K562 (cell line): ENCODE results near the gene NAT10. TPM values are rescaled to one million over a fixed set of nuclear protein-coding genes. Genes with fewer than 3 reads are reported as not detected.

Experiments
- FOXK2 ChIP-seq, 2 experiments: fragments of 450-650 bp; IDR thresholded peaks in 1 of 2; conservative IDR thresholded peaks in 1 of 2; 2 replicates each; pipeline ENCODE4 v1.6.1; 2016; ENCODE audit warnings: low read depth in 2 of 2, mild to moderate bottlenecking in 1 of 2
- MCM7 ChIP-seq, 2 experiments: fragments of 450-650 bp; IDR thresholded peaks; 2 replicates each; pipeline ENCODE4 v1.6.1; 2016 to 2018
- MEIS2 ChIP-seq: fragments of 450-650 bp; IDR thresholded peaks from 2 replicates; pipeline ENCODE4 v1.6.1; 2014; ENCODE audit warnings: mild to moderate bottlenecking; ENCODE audit not compliant: partially characterized antibody
- RBBP5 ChIP-seq: fragments of 200-600 bp; sonication (generic); IDR thresholded peaks from 2 replicates; pipeline ENCODE4 v1.6.1; 2012; ENCODE audit warnings: borderline replicate concordance, mild to moderate bottlenecking, low read length, control low read depth, inconsistent platforms; ENCODE audit not compliant: insufficient read depth, poor library complexity, severe bottlenecking
- SMAD4 ChIP-seq: fragments of 250-450 bp; sonication (Bioruptor Pico); conservative IDR thresholded peaks from 2 replicates; pipeline ENCODE4 v1.8.0; 2021; ENCODE audit warnings: inconsistent platforms, mild to moderate bottlenecking, moderate library complexity
- XRCC4 ChIP-seq: IDR thresholded peaks from one replicate; pipeline ENCODE4 v1.6.1; 2011; ENCODE audit not compliant: insufficient read depth, insufficient read length; ENCODE audit errors: extremely low read depth
- ZNF282 ChIP-seq: sonication (generic); formaldehyde crosslinking; IDR thresholded peaks from 2 replicates; pipeline ENCODE4 v1.8.1; 2023; ENCODE audit warnings: missing genetic modification reagents
- polyA plus RNA-seq, 8 experiments: library from polyadenylated mRNA; depleted of rRNA in 4 of 8; stranded (reverse) in 5 of 8; unstranded in 3 of 8; fragments of >200 nt; fragmentation: Nextera tagmentation in 2 of 8; fragmentation: Illumina TruSeq in 1 of 8; extraction: Ambion mirVana in 2 of 8; extraction: Trizol in 1 of 8; gene quantifications; 2 replicates each; pipeline versions ENCODE4 v1.2.1 to v1.2.3, GENCODE V29; 2011 to 2014; ENCODE audit warnings: inconsistent platforms in 1 of 8, missing spikeins in 1 of 8
- total RNA-seq, 7 experiments: library from RNA; depleted of rRNA in 6 of 7; stranded (reverse); fragments of >200 nt in 6 of 7; fragmentation: Illumina TruSeq in 2 of 7; extraction: Trizol in 2 of 7; gene quantifications; 2 replicates each; pipeline versions ENCODE4 v1.2.1 to v1.2.3, GENCODE V29; 2011 to 2021; ENCODE audit warnings: low replicate concordance in 1 of 7
- TF ChIP-seq, protein P1 (sequence below): fragments of 450-650 bp; IDR thresholded peaks from 2 replicates; pipeline ENCODE4 v1.6.1; 2016; ENCODE audit warnings: mild to moderate bottlenecking
- TF ChIP-seq, protein P2 (sequence below): sonication (generic); formaldehyde crosslinking; IDR thresholded peaks from 2 replicates; pipeline ENCODE4 v1.8.0; 2023; ENCODE audit warnings: mild to moderate bottlenecking, missing genetic modification reagents
- TF ChIP-seq, protein P3 (sequence below): fragments of 250-450 bp; sonication (Bioruptor Pico); IDR thresholded peaks from 2 replicates; pipeline ENCODE4 v1.4.0; 2020
- TF ChIP-seq, protein P4 (sequence below): sonication (generic); formaldehyde crosslinking; IDR thresholded peaks from 2 replicates; pipeline ENCODE4 v1.8.0; 2022; ENCODE audit warnings: mild to moderate bottlenecking, missing genetic modification reagents

The NAT10 gene
- total and polyA plus RNA-seq, 9 of the 15 experiments (the other 6 are each of a cell fraction or from before 2014, with no cell fraction given), result 55.4 to 125 (median 86.3) TPM

DNA sequence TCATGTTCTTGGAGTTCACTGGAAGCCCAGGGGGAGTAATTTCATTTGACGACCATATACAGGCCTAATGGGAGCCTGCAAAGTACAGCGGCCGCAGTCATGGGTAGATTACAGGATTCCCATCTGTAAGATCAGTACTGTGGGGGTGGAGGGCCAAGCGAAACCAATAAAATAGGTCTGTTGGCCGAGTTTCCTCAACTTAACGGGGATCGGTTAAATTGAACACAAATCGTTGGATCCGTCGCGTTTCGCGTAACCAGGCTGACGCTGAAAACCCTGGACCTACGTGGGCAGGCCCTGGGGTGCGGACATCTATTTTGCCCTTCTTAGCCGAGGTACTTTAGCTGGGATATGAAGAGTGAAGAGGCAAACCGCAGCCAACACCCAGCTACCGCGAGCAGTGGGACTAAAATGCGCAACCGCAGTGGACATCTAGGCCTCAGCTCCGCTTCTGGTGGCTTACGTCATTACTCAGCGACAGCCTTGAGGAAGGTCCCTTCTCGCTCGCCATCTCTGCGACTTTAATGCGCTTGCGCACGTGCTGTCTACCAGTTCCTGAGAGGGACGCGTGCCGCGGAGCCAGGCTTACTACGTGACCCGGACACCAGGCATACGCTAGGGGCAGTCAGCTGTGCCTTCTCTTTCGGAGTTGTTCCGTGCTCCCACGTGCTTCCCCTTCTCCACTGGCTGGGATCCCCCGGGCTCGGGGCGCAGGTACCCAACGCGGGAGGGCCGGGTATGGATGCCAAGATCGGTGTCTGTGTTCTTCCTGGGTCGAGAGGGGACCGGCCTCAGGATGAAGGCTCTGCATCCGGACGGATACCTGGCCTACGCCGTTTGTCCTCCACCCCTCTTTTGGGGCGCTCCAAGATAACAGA is at the start of gene NAT10 (continued):
- TF ChIP-seq, protein P1, sequence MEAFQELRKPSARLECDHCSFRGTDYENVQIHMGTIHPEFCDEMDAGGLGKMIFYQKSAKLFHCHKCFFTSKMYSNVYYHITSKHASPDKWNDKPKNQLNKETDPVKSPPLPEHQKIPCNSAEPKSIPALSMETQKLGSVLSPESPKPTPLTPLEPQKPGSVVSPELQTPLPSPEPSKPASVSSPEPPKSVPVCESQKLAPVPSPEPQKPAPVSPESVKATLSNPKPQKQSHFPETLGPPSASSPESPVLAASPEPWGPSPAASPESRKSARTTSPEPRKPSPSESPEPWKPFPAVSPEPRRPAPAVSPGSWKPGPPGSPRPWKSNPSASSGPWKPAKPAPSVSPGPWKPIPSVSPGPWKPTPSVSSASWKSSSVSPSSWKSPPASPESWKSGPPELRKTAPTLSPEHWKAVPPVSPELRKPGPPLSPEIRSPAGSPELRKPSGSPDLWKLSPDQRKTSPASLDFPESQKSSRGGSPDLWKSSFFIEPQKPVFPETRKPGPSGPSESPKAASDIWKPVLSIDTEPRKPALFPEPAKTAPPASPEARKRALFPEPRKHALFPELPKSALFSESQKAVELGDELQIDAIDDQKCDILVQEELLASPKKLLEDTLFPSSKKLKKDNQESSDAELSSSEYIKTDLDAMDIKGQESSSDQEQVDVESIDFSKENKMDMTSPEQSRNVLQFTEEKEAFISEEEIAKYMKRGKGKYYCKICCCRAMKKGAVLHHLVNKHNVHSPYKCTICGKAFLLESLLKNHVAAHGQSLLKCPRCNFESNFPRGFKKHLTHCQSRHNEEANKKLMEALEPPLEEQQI, result 0 out of 2 replicates have a peak, but pooled peaks have one; percentile 37
- TF ChIP-seq XRCC4, result no peak
- TF ChIP-seq, protein P2, sequence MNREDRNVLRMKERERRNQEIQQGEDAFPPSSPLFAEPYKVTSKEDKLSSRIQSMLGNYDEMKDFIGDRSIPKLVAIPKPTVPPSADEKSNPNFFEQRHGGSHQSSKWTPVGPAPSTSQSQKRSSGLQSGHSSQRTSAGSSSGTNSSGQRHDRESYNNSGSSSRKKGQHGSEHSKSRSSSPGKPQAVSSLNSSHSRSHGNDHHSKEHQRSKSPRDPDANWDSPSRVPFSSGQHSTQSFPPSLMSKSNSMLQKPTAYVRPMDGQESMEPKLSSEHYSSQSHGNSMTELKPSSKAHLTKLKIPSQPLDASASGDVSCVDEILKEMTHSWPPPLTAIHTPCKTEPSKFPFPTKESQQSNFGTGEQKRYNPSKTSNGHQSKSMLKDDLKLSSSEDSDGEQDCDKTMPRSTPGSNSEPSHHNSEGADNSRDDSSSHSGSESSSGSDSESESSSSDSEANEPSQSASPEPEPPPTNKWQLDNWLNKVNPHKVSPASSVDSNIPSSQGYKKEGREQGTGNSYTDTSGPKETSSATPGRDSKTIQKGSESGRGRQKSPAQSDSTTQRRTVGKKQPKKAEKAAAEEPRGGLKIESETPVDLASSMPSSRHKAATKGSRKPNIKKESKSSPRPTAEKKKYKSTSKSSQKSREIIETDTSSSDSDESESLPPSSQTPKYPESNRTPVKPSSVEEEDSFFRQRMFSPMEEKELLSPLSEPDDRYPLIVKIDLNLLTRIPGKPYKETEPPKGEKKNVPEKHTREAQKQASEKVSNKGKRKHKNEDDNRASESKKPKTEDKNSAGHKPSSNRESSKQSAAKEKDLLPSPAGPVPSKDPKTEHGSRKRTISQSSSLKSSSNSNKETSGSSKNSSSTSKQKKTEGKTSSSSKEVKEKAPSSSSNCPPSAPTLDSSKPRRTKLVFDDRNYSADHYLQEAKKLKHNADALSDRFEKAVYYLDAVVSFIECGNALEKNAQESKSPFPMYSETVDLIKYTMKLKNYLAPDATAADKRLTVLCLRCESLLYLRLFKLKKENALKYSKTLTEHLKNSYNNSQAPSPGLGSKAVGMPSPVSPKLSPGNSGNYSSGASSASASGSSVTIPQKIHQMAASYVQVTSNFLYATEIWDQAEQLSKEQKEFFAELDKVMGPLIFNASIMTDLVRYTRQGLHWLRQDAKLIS, result peak; percentile 87
- TF ChIP-seq, protein P3, sequence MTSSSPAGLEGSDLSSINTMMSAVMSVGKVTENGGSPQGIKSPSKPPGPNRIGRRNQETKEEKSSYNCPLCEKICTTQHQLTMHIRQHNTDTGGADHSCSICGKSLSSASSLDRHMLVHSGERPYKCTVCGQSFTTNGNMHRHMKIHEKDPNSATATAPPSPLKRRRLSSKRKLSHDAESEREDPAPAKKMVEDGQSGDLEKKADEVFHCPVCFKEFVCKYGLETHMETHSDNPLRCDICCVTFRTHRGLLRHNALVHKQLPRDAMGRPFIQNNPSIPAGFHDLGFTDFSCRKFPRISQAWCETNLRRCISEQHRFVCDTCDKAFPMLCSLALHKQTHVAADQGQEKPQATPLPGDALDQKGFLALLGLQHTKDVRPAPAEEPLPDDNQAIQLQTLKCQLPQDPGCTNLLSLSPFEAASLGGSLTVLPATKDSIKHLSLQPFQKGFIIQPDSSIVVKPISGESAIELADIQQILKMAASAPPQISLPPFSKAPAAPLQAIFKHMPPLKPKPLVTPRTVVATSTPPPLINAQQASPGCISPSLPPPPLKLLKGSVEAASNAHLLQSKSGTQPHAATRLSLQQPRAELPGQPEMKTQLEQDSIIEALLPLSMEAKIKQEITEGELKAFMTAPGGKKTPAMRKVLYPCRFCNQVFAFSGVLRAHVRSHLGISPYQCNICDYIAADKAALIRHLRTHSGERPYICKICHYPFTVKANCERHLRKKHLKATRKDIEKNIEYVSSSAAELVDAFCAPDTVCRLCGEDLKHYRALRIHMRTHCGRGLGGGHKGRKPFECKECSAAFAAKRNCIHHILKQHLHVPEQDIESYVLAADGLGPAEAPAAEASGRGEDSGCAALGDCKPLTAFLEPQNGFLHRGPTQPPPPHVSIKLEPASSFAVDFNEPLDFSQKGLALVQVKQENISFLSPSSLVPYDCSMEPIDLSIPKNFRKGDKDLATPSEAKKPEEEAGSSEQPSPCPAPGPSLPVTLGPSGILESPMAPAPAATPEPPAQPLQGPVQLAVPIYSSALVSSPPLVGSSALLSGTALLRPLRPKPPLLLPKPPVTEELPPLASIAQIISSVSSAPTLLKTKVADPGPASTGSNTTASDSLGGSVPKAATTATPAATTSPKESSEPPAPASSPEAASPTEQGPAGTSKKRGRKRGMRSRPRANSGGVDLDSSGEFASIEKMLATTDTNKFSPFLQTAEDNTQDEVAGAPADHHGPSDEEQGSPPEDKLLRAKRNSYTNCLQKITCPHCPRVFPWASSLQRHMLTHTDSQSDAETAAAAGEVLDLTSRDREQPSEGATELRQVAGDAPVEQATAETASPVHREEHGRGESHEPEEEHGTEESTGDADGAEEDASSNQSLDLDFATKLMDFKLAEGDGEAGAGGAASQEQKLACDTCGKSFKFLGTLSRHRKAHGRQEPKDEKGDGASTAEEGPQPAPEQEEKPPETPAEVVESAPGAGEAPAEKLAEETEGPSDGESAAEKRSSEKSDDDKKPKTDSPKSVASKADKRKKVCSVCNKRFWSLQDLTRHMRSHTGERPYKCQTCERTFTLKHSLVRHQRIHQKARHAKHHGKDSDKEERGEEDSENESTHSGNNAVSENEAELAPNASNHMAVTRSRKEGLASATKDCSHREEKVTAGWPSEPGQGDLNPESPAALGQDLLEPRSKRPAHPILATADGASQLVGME (CRISPR knock-in tag), result peak; percentile 22; the same call in 1 of the 2 replicates
- peak; percentile 84 to 87 for TF ChIP-seq FOXK2 (conservative IDR thresholded peaks at IDR 0.05 in 1 of 2, IDR thresholded peaks at IDR 0.05 in 1 of 2; ENCODE audit: low read depth in 2 of 2)
- TF ChIP-seq ZNF282 (CRISPR knock-in tag), result no peak
- TF ChIP-seq RBBP5, result peak; percentile 94
- TF ChIP-seq, protein P4, sequence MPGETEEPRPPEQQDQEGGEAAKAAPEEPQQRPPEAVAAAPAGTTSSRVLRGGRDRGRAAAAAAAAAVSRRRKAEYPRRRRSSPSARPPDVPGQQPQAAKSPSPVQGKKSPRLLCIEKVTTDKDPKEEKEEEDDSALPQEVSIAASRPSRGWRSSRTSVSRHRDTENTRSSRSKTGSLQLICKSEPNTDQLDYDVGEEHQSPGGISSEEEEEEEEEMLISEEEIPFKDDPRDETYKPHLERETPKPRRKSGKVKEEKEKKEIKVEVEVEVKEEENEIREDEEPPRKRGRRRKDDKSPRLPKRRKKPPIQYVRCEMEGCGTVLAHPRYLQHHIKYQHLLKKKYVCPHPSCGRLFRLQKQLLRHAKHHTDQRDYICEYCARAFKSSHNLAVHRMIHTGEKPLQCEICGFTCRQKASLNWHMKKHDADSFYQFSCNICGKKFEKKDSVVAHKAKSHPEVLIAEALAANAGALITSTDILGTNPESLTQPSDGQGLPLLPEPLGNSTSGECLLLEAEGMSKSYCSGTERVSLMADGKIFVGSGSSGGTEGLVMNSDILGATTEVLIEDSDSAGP (CRISPR knock-in tag), result no peak
- TF ChIP-seq MEIS2, result peak; percentile 71
- no peak; a peak in 1 of 4 replicates for TF ChIP-seq MCM7 (IDR thresholded peaks at IDR 0.05)
- peak; percentile 75 for TF ChIP-seq SMAD4 (CRISPR knock-in tag)
